Right lobe of liver (tissue), 6 donors: ENCODE data around the gene PRKN. TPM values are rescaled to one million over a fixed set of nuclear protein-coding genes. Genes with fewer than 3 reads are reported as not detected.

Source experiments
- ATAC-seq, 4 donors: fragments of 200-7000 bp; cut with Tn5 transposase; one replicate each; pipeline ENCODE4 v1.9.1; 2020; ENCODE audit warnings: mild to moderate bottlenecking in 4 of 4, moderate library complexity in 4 of 4
- DNase-seq, 3 donors: peaks; one replicate each; pipeline ENCODE4 v3.0.0-alpha.2; 2020
- H3K27ac ChIP-seq, 3 donors: fragments of 200-600 bp; one replicate each; pipeline ENCODE4 v1.8.0; 2022
- H3K27me3 ChIP-seq, 2 donors: fragments of 200-600 bp; one replicate each; pipeline ENCODE4 v1.8.0; 2022
- H3K36me3 ChIP-seq, 4 donors: fragments of 200-600 bp; sonication (generic) in 1 of 4; one replicate each; pipeline versions ENCODE4 v1.5.1 to v1.8.0; 2017 to 2022; ENCODE audit warnings: control low read depth in 1 of 4
- H3K4me1 ChIP-seq, 4 donors: fragments of 200-600 bp; sonication (generic) in 1 of 4; one replicate each; pipeline versions ENCODE4 v1.5.1 to v1.8.0; 2017 to 2022; ENCODE audit warnings: control low read depth in 1 of 4
- H3K4me3 ChIP-seq, 3 donors: fragments of 200-600 bp; one replicate each; pipeline ENCODE4 v1.8.0; 2022
- H3K9me3 ChIP-seq, 4 donors: fragments of 200-600 bp; sonication (generic) in 1 of 4; one replicate each; pipeline versions ENCODE4 v1.5.1 to v1.8.0; 2017 to 2022; ENCODE audit warnings: control low read depth in 1 of 4
- POLR2A ChIP-seq: fragments of 450-650 bp; IDR thresholded peaks from one replicate; pipeline ENCODE4 v1.6.1; 2017; ENCODE audit warnings: antibody characterized with exemption, mild to moderate bottlenecking
- WGBS: methylation state at CpG from one replicate; pipeline ENCODE4 v1.1.6; 2018; ENCODE audit warnings: low coverage, low lambda C conversion rate; ENCODE audit not compliant: insufficient coverage; ENCODE audit errors: missing lambda C conversion rate; 5-methylcytosine and 5-hydroxymethylcytosine counted together
- intact Hi-C, 2 donors: fragments of 100-400 bp; cut with DNase I; formaldehyde crosslinking; loops; one replicate each; pipeline versions ENCODE4 v1.11.2 to v1.14.1; 2022
- total RNA-seq, 6 experiments: library from RNA; depleted of rRNA in 2 of 6; stranded (reverse); fragments of >200 nt in 2 of 6; fragmentation: NEBNext Ultra II Directional in 3 of 6; extraction: Animal tissue kit (Norgen Biotek cat#: 25700) in 3 of 6; gene quantifications; one replicate each; pipeline versions ENCODE4 v1.1.0 to v1.2.4, GENCODE V29; 2016 to 2023
- TF ChIP-seq, protein P1 (sequence below), 4 donors: fragments of 200-600 bp in 3 of 4; fragments of 450-650 bp in 1 of 4; IDR thresholded peaks; one replicate each; pipeline versions ENCODE4 v1.5.1 to v1.8.0; 2016 to 2022; ENCODE audit warnings: antibody characterized with exemption in 4 of 4, mild to moderate bottlenecking in 2 of 4
- donor health status: DM: no; HTN: yes; CAD: no.
- donor health status: DM: no; HTN: no; CAD: no.
- donor health status: DM: no; HTN: no; CAD: no.
- donor health status: DM: no; HTN: yes; CAD: no.
- donor health status: DM: no; HTN: yes; CAD: no.

Gene PRKN
- total RNA-seq, 6 experiments from 2014 or later, result 1.1 to 3.7 (median 2.2) TPM

DNA sequence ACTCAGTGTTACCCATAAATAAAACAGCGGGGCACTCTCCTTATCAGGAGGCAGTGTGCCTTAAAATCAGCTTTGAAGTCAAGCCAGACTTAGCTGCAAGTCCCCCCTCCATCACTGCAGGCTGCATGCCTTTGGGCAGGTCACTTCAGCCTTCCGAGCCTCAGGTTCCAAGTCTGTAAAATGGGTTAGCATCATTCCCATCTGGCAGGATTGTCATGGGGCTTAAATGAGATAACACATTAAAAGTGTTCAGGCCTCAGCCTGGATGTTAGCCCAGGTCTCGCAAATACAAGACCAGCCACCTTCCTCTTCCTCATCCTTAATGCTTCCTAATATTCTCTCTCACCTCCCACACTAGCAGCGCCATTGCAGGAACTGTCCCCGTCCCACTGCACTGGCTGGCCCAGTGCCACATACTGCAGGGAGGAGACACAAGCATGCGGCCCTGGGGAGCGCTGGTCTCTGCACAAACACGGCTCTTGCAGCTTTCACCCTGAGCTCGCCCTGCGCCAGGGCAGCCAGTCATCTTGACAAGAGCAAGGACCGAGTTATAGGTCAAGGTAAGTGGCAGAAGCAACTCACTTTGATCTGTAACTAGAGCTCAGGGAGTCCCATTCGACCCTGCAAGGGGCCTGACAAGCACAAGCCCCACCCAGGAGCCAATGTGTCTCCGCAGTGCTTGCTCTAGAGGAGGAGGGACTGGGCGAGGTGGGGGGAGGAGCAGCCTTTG, 889.1 kb downstream of the PRKN start:
- Histone ChIP-seq H3K27me3 (no peaks in the 10 kb centered on the region), H3K27ac (no peak overlapping the region), H3K4me3 (no peak overlapping the region), H3K4me1 (peaks cover 0 to 6% (median 0%) of the 10 kb centered on the region in 4 donors), H3K9me3 (no peaks in the 10 kb centered on the region), H3K36me3 (no peaks in the 10 kb centered on the region)
- no peak for DNase-seq
- 60% methylated on average over 9 of the region's 14 CpGs for WGBS
- no peak for TF ChIP-seq POLR2A
- TF ChIP-seq, protein P1, sequence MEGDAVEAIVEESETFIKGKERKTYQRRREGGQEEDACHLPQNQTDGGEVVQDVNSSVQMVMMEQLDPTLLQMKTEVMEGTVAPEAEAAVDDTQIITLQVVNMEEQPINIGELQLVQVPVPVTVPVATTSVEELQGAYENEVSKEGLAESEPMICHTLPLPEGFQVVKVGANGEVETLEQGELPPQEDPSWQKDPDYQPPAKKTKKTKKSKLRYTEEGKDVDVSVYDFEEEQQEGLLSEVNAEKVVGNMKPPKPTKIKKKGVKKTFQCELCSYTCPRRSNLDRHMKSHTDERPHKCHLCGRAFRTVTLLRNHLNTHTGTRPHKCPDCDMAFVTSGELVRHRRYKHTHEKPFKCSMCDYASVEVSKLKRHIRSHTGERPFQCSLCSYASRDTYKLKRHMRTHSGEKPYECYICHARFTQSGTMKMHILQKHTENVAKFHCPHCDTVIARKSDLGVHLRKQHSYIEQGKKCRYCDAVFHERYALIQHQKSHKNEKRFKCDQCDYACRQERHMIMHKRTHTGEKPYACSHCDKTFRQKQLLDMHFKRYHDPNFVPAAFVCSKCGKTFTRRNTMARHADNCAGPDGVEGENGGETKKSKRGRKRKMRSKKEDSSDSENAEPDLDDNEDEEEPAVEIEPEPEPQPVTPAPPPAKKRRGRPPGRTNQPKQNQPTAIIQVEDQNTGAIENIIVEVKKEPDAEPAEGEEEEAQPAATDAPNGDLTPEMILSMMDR (IDR thresholded peaks at IDR 0.05), result no peak
- ATAC-seq, result peak in 1 of 4 donors; percentile 20
- intact Hi-C loops, result no loop called here

DNA sequence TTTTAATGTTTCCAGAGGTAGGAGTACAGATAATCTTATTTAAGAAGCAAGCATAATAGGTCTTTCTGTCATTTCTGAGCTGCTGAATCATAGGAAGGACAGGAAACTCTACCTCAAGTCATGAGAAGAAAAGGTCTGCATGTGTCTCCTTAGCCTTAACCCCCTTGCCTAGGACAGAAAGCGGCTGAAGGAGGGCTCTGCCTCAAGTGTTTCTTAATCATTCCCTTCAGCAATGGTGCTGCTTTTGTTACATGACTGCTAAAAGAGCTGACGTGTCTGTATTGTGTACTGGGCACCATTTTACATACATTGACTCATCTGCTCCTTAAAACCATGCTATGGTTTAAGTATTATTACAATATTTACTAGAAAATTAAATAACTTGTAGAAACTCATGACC, 889.7 kb downstream of the PRKN start:
- DNase-seq (no peak), ATAC-seq (no peak)
- intact Hi-C loops, result no loop called here
- Histone ChIP-seq H3K9me3 (no peaks in the 10 kb centered on the region), H3K4me1 (peaks cover 0 to 6% (median 0%) of the 10 kb centered on the region in 4 donors), H3K36me3 (no peaks in the 10 kb centered on the region), H3K27me3 (no peaks in the 10 kb centered on the region), H3K4me3 (no peak overlapping the region), H3K27ac (no peak overlapping the region)
- WGBS, result 85% methylated on average over 1 of the region's 2 CpGs
- no peak for TF ChIP-seq POLR2A
- TF ChIP-seq, protein P1 (IDR thresholded peaks at IDR 0.05), result no peak

DNA sequence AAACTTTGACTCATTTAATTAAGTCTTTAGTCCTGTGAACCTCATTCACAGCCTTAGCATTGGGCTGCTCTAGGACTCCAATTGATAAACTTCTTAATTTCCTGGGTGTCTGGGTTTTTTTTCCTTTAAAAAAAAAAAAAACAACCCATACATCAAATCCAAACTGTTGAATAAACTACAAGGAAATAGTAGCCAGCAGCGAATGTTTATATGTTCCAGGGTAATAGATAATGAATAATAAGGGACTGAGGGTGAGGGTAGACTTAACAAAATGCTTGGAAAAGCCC, 890.2 kb downstream of the PRKN start:
- H3K4me3 ChIP-seq, result no peak overlapping the region
- peaks cover 0 to 6% (median 0%) of the 10 kb centered on the region in 4 donors for H3K4me1 ChIP-seq
- H3K9me3 ChIP-seq, result no peaks in the 10 kb centered on the region
- H3K27ac ChIP-seq, result no peak overlapping the region
- DNase-seq (no peak), ATAC-seq (no peak)
- TF ChIP-seq POLR2A, result no peak
- TF ChIP-seq, protein P1 (IDR thresholded peaks at IDR 0.05), result no peak
- no peaks in the 10 kb centered on the region for H3K27me3 ChIP-seq
- 25% methylated on average over 1 of the region's 1 CpG for WGBS
- H3K36me3 ChIP-seq, result no peaks in the 10 kb centered on the region
- intact Hi-C loops, result no loop called here

DNA sequence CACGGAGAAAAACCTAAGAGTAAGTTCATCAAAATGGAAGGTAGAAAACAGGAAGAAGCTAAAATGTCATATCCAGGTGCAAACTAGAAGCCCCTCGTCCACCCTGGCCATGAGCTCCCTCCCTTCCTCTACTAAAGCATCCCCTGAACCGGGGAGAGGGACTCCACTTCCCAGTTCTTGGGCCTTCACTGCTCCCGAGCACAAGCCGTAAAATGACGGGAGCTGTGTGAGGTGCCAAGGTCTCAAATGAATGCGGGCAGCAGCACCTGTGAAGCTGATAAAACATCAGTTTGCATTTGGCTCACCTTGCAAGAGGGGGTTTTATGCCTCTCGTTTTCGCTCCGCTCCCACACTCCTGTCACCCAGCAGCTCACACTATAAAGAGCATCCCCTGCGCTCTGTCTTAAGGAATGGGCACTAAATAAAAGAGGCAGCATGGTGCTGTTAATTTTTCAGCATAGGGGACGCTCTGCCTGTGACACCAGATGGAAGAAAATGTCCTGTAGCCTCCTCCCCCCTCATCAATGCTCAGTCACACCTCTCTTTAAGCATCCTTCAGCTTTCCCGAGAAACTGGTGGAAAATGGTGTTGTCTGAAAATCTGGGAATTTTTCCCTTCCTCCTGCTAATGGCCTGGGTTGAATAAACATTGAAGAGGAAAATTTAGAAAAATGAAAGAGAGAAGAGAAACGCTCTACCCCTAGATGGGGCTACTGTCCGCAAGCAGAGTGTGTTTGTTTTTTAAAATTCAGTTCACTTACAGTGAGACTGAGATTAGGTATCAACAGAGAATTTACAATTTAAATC, 890.7 kb downstream of the PRKN start:
- WGBS, result 54% methylated on average over 13 of the region's 15 CpGs
- ATAC-seq, result peak; percentile 63 to 92 (median 68)
- no peaks in the 10 kb centered on the region for H3K27me3 ChIP-seq
- no peaks in the 10 kb centered on the region for H3K9me3 ChIP-seq
- H3K4me3 ChIP-seq, result no peak overlapping the region
- peaks cover 0 to 6% (median 0%) of the 10 kb centered on the region in 4 donors for H3K4me1 ChIP-seq
- intact Hi-C loops, result no loop called here
- no peak overlapping the region for H3K27ac ChIP-seq
- no peaks in the 10 kb centered on the region for H3K36me3 ChIP-seq
- no peak for DNase-seq
- TF ChIP-seq, protein P1 (IDR thresholded peaks at IDR 0.05), result peak; percentile 54 to 66 (median 59)
- TF ChIP-seq POLR2A, result no peak
